Nephron (organoid): Measurements from ENCODE around the gene MAGI2.

ENCODE experiments used
- H3K27ac Mint-ChIP-seq, 3 experiments: 2 replicates each; pipeline ENCODE4 v1.8.0; 2020; ENCODE audit warnings: mixed read lengths in 3 of 3, mild to moderate bottlenecking in 2 of 3, moderate library complexity in 1 of 3
- H3K27me3 Mint-ChIP-seq: 2 replicates; pipeline ENCODE4 v1.8.0; 2021; ENCODE audit warnings: low read depth, mild to moderate bottlenecking, moderate library complexity, mixed read lengths
- H3K36me3 Mint-ChIP-seq: 2 replicates; pipeline ENCODE4 v1.8.0; 2020; ENCODE audit warnings: low read depth, mixed read lengths
- H3K4me1 Mint-ChIP-seq: 2 replicates; pipeline ENCODE4 v1.8.0; 2020; ENCODE audit warnings: mixed read lengths
- H3K4me3 Mint-ChIP-seq, 3 experiments: 2 replicates each; pipeline ENCODE4 v1.8.0; 2020; ENCODE audit warnings: mild to moderate bottlenecking in 3 of 3, mixed read lengths in 3 of 3, moderate library complexity in 2 of 3
- H3K9me3 Mint-ChIP-seq: 2 replicates; pipeline ENCODE4 v1.8.0; 2020; ENCODE audit warnings: mixed read lengths
- CTCF ChIP-seq, 3 experiments: fragments of 200-600 bp; sonication (generic); IDR thresholded peaks; one replicate each; pipeline ENCODE4 v1.5.0; 2021; ENCODE audit warnings: antibody characterized with exemption in 3 of 3; ENCODE audit not compliant: unreplicated experiment in 3 of 3

The MAGI2 gene

GRCh38 chr7:78493401-78493800 is 960.1 kb downstream of the MAGI2 start:
- Mint-ChIP-seq H3K27ac (peak overlapping the region in 1 of 3 experiments; percentile 92), H3K4me1 (peaks cover 16% of the 10 kb centered on the region), H3K27me3 (no peaks in the 10 kb centered on the region), H3K36me3 (peaks cover 3% of the 10 kb centered on the region), H3K9me3 (no peaks in the 10 kb centered on the region), H3K4me3 (no peak overlapping the region)
- no peak for TF ChIP-seq CTCF (IDR thresholded peaks at IDR 0.05; ENCODE audit: unreplicated experiment in 3 of 3)

GRCh38 chr7:78492146-78492545 is 961.3 kb downstream of the MAGI2 start:
- Mint-ChIP-seq H3K4me1 (peaks cover 16% of the 10 kb centered on the region), H3K27ac (peak overlapping the region in 1 of 3 experiments; percentile 92), H3K4me3 (no peak overlapping the region), H3K27me3 (no peaks in the 10 kb centered on the region), H3K9me3 (no peaks in the 10 kb centered on the region), H3K36me3 (peaks cover under 1% of the 10 kb centered on the region)
- no peak for TF ChIP-seq CTCF (IDR thresholded peaks at IDR 0.05; ENCODE audit: unreplicated experiment in 3 of 3)

- H3K9me3 Mint-ChIP-seq = no peaks in the 10 kb centered on the region
- no peaks in the 10 kb centered on the region for H3K27me3 Mint-ChIP-seq
- no peak for TF ChIP-seq CTCF (IDR thresholded peaks at IDR 0.05; ENCODE audit: unreplicated experiment in 3 of 3)
Measured at GRCh38 chr7:78490524-78490923, 962.9 kb downstream of the MAGI2 start.

DNA sequence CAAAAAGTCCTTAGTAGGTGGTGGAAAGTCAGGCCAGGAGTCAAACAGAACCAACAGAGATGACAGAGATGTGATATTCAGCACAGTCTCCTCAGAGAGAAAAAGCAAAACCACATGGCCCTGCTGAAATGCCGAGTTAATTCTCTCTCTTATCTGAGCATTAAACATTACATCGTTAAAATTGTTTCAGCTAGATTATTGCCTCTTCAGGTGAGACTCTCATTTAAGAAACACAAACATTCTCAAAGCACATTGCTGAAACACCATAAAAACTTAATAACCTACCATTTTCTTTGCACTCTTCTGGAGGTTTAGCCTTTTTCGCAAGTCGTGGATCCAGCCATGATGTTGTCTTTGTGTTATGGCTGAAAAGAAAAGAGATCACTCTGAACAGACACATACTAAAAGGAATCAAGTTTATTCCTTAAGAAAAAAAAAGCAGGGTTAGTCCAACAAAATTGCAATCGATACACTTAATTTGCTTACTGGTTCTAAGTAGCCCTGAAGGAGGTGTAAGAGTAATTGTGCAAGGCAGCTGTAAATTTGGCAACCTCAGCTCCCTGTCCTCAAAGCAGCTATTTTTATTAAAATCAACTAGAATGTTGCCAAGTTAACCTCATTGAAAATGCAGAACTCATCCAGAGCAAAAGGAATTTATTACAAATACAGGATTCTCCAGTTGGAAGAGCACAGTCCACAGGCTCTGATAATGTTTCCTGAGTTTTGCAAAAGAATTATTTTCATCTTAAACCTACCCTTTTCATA is 963.8 kb downstream of the MAGI2 start:
- H3K9me3 Mint-ChIP-seq = no peaks in the 10 kb centered on the region
- H3K27me3 Mint-ChIP-seq = no peaks in the 10 kb centered on the region
- H3K36me3 Mint-ChIP-seq = peaks cover 10% of the 10 kb centered on the region

More at GRCh38 chr7:78490524-78490923, 962.9 kb downstream of the MAGI2 start:
- Mint-ChIP-seq H3K4me1 (peaks cover 16% of the 10 kb centered on the region), H3K36me3 (peaks cover 10% of the 10 kb centered on the region), H3K27ac (peak overlapping the region in 2 of 3 experiments; percentile 40 to 82), H3K4me3 (no peak overlapping the region)

DNA sequence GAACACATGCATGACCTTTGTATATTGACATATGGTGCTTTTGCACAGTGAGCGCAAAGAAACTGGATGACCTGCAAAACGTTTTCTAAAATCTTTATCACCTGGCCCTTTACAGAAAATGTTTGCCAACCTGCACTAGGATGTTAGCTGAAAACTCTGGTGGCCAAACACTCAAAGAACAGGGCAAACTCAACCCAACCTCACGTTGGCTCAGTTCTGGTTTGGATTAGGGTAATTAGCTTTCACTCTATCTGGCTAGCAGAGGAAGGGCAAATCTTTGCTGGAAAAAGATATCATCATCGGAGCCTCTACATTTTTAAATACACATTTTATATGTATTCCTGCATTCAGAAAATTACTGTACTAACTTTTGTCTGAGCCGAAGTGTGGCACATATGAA is 966.0 kb downstream of the MAGI2 start:
- H3K9me3 Mint-ChIP-seq = no peaks in the 10 kb centered on the region
- no peak overlapping the region for H3K4me3 Mint-ChIP-seq
- H3K27ac Mint-ChIP-seq = no peak overlapping the region
- no peak for TF ChIP-seq CTCF (IDR thresholded peaks at IDR 0.05; ENCODE audit: unreplicated experiment in 3 of 3)
- peaks cover 13% of the 10 kb centered on the region for H3K36me3 Mint-ChIP-seq
- H3K27me3 Mint-ChIP-seq = no peaks in the 10 kb centered on the region
- H3K4me1 Mint-ChIP-seq = peaks cover 16% of the 10 kb centered on the region

More for the DNA sequence above, 963.8 kb downstream of the MAGI2 start:
- Mint-ChIP-seq H3K27ac (peak overlapping the region; percentile 17 to 82 (median 72)), H3K4me3 (no peak overlapping the region), H3K4me1 (peaks cover 16% of the 10 kb centered on the region)
- TF ChIP-seq CTCF (IDR thresholded peaks at IDR 0.05; ENCODE audit: unreplicated experiment in 3 of 3) = no peak

DNA sequence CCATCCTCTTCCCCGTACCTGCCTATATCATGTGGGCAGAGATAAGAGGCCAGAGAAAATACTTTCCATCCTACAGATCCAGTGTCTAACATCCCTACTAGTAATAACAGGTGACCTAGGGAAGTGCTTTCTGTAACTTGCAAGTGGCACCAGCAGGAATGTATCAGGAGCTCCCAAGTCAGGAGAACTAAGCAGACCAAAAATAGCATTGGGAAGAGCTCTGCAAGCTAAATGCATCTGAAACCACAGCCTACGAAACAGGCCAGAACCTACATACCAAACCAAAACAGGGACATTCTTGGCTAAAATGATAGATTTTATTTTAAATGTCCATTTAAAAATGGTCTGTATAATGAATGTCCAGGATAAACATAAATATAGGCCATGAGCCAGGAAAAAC is 974.1 kb downstream of the MAGI2 start:
- Mint-ChIP-seq H3K27me3 (no peaks in the 10 kb centered on the region), H3K9me3 (no peaks in the 10 kb centered on the region), H3K4me1 (peaks cover 4% of the 10 kb centered on the region), H3K27ac (no peak overlapping the region), H3K4me3 (no peak overlapping the region), H3K36me3 (peaks cover 4% of the 10 kb centered on the region)
- no peak for TF ChIP-seq CTCF (IDR thresholded peaks at IDR 0.05; ENCODE audit: unreplicated experiment in 3 of 3)
